PC-3 (cell line): ENCODE results near the gene KCNE2.
"Not testable (repeated sequence)": the region's sequence is repeated elsewhere in the genome, so short reads cannot be mapped to it uniquely, and the experiment has no call there.

Experiments
- EZH2 ChIP-seq: fragments of 300-600 bp; sonication (generic); IDR thresholded peaks from one replicate; pipeline ENCODE4 v1.6.1; 2017; ENCODE audit warnings: antibody characterized with exemption, mild to moderate bottlenecking, low read length; ENCODE audit not compliant: unreplicated experiment
- EZH2phosphoT487 ChIP-seq: fragments of 300-600 bp; sonication (generic); IDR thresholded peaks from 2 replicates; pipeline ENCODE4 v1.6.1; 2018; ENCODE audit warnings: mild to moderate bottlenecking, antibody characterized with exemption, low read length, borderline replicate concordance

DNA sequence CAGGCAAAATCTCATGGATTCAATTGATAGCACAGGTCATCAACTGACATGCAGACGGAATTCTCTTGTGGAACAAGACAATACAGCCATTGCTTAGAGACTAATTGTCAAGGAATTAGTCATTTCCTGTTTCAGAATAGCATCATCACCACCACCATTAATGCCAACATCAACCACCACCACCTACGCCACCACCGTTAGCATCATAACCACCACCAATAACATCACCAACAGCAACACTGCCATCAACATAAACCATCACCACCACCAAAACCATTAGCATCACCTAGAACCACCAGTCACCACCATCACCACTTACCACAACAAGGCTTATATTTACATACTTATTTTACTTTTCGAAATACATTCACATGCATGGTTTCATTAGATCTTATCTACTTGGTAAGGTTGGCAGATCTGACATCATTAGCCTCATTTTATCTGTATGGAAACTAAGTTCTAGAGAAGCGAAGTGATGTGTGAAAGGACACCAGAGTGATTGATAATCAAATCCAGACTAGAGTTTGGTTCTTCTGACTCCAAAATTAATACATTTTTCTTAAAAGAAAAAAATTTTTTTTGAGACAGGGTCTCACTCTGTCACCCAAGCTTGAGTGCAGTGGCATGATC lies 53.8 kb downstream of the KCNE2 start:
- TF ChIP-seq EZH2, EZH2phosphoT487: not testable (repeated sequence)
